ENCODE results near the gene GIPC2. TPM values are rescaled to one million over a fixed set of nuclear protein-coding genes. Genes with fewer than 3 reads are reported as not detected.

The GIPC2 gene
- total and polyA plus RNA-seq, 2 donors (not counting 1 experiment from before 2014, with no cell fraction given): not detected

- Histone ChIP-seq H3K27me3 (replicated peaks in 1 of 4; ENCODE audit: control extremely low read depth in 1 of 4, control insufficient read depth in 3 of 4, insufficient read depth in 4 of 4, low read length in 3 of 4) (no peaks in the 10 kb centered on the region), H2AFZ (ENCODE audit: insufficient read depth, low read depth, low read length, poor library complexity, severe bottlenecking) (peak overlapping the region; percentile 69), H3K4me2 (replicated peaks; ENCODE audit: low read depth, low read length, poor library complexity, severe bottlenecking) (peak overlapping the region; percentile 71), H3K4me1 (ENCODE audit: control insufficient read depth in 2 of 2, insufficient read depth in 2 of 2, low read length in 2 of 2) (peaks cover 0 to 20% of the 10 kb centered on the region in 2 donors), H3K79me2 (ENCODE audit: control insufficient read depth, insufficient read depth, low read length) (peaks cover 16% of the 10 kb centered on the region), H3K9ac (ENCODE audit: low read length) (peak overlapping the region; percentile 81), H3K36me3 (replicated peaks in 1 of 2; ENCODE audit: control extremely low read depth in 1 of 2, control insufficient read depth in 1 of 2, extremely low read depth in 1 of 2, insufficient read depth in 2 of 2, low read length in 1 of 2) (no peaks in the 10 kb centered on the region), H4K20me1 (ENCODE audit: control insufficient read depth, insufficient read depth, low read length, poor library complexity, severe bottlenecking) (no peaks in the 10 kb centered on the region), H3K9me3 (ENCODE audit: control extremely low read depth in 1 of 3, control insufficient read depth in 2 of 3, insufficient read depth in 1 of 3, low read length in 2 of 3) (no peaks in the 10 kb centered on the region), H3K27ac (ENCODE audit: low read length in 2 of 2) (peak overlapping the region; percentile 97 to 98), H3K4me3 (ENCODE audit: control extremely low read depth in 1 of 5, extremely low read depth in 1 of 5, insufficient read depth in 1 of 5, low read depth in 2 of 5, low read length in 4 of 5) (peak overlapping the region; percentile 55 to 95 (median 66))
- TF ChIP-seq EZH2 (IDR thresholded peaks at IDR 0.05; ENCODE audit: borderline replicate concordance, insufficient read depth, low read depth, low read length, poor library complexity, severe bottlenecking) (no peak), CTCF (IDR thresholded peaks at IDR 0.05) (no peak)
- intact Hi-C loops (cut with micrococcal nuclease): loop anchor here (1.0 kb wide), 2 partner anchors 25 to 321 kb away; partner anchors contain the start of gene FUBP1
- ATAC-seq (ENCODE audit: low read depth) (peak; percentile 47), DNase-seq (no peak)
- Mint-ChIP-seq H3K9me3 (ENCODE audit: insufficient read depth) (no peaks in the 10 kb centered on the region), H3K27me3 (no peaks in the 10 kb centered on the region), H3K4me3 (peak overlapping the region; percentile 85), H3K4me1 (peaks cover 43% of the 10 kb centered on the region), H3K27ac (peak overlapping the region; percentile 97)
- CTCF ChIA-PET: interaction anchor here (0.5 to 2.2 kb wide), 9 partner anchors 9 to 194 kb away, joined by 3 to 18 read pairs (median 4); partner anchors contain the start of gene FUBP1
- POLR2A ChIA-PET: interaction anchor here (1.0 to 2.8 kb wide), 2 partner anchors 26 to 225 kb away, joined by 3 to 19 read pairs; partner anchors contain the start of genes FUBP1 and MIGA1
- no CpG with 5 or more reads among the region's 8 CpGs for WGBS (ENCODE audit: insufficient coverage)
Observed at GRCh38 chr1:78003882-78004718, 41.7 kb upstream of the GIPC2 start.

All from B cell (primary cell).